Karpas-422 (cell line): ENCODE results near the gene BRICD5. TPM values are rescaled to one million over a fixed set of nuclear protein-coding genes. Genes with fewer than 3 reads are reported as not detected.
"Not testable (repeated sequence)": the region's sequence is repeated elsewhere in the genome, so short reads cannot be mapped to it uniquely, and the experiment has no call there.

Source experiments
- DNase-seq: peaks from one replicate; pipeline ENCODE4 v3.0.0-alpha.2; 2015
- H2AFZ ChIP-seq: fragments of 200-600 bp; sonication (generic); 2 replicates; pipeline ENCODE4 v1.6.1; 2014; ENCODE audit warnings: antibody characterized with exemption, low read length, mixed read lengths
- H3K27ac ChIP-seq: fragments of 200-600 bp; sonication (generic); 2 replicates; pipeline ENCODE4 v1.5.1; 2014; ENCODE audit warnings: mild to moderate bottlenecking, low read length, moderate library complexity
- H3K27me3 ChIP-seq: fragments of 200-600 bp; sonication (generic); 2 replicates; pipeline ENCODE4 v1.6.1; 2014; ENCODE audit warnings: low read length, mixed read lengths
- H3K36me3 ChIP-seq: fragments of 200-600 bp; sonication (generic); 2 replicates; pipeline ENCODE4 v1.6.1; 2014; ENCODE audit warnings: low read length, mixed read lengths; ENCODE audit not compliant: insufficient read depth
- H3K4me1 ChIP-seq: fragments of 200-600 bp; sonication (generic); 2 replicates; pipeline ENCODE4 v1.6.1; 2014; ENCODE audit warnings: mild to moderate bottlenecking, low read length, mixed read lengths
- H3K4me2 ChIP-seq: fragments of 200-600 bp; sonication (generic); 2 replicates; pipeline ENCODE4 v1.6.1; 2014; ENCODE audit warnings: low read length, low read depth, mild to moderate bottlenecking; ENCODE audit not compliant: poor library complexity, severe bottlenecking
- H3K4me3 ChIP-seq: fragments of 200-600 bp; sonication (generic); 2 replicates; pipeline ENCODE4 v1.5.1; 2014; ENCODE audit warnings: mild to moderate bottlenecking, antibody characterized with exemption, low read length, mixed read lengths
- H3K79me2 ChIP-seq: fragments of 200-600 bp; sonication (generic); 2 replicates; pipeline ENCODE4 v1.6.1; 2014; ENCODE audit warnings: mild to moderate bottlenecking, low read length, mixed read lengths
- H3K9ac ChIP-seq: fragments of 200-600 bp; sonication (generic); 2 replicates; pipeline ENCODE4 v1.6.0; 2014; ENCODE audit warnings: low read length
- H3K9me2 ChIP-seq: fragments of 200-600 bp; sonication (generic), shearing (Covaris generic); replicated peaks from 2 replicates; pipeline ENCODE4 v1.6.0; 2014; ENCODE audit warnings: mild to moderate bottlenecking, low read length, moderate library complexity; ENCODE audit not compliant: insufficient read depth
- H3K9me3 ChIP-seq: fragments of 300-700, 200-600 bp; sonication (generic); 2 replicates; pipeline ENCODE4 v1.6.1; 2014; ENCODE audit warnings: low read length, mixed read lengths
- H4K20me1 ChIP-seq: fragments of 200-600 bp; sonication (generic); 2 replicates; pipeline ENCODE4 v1.6.1; 2014; ENCODE audit warnings: mild to moderate bottlenecking, antibody characterized with exemption, low read length, low read depth; ENCODE audit not compliant: insufficient read depth
- total RNA-seq: library from RNA; depleted of rRNA; stranded (reverse); fragments of >200 nt; shearing (Covaris generic); gene quantifications from 2 replicates; pipeline ENCODE4 v1.2.3, GENCODE V29; 2014; ENCODE audit warnings: low replicate concordance

BRICD5 gene
- total RNA-seq, 1 experiment from 2014 or later, result 3.7 TPM

- H3K79me2 ChIP-seq, result peaks cover 25% of the 10 kb centered on the region
- 0 out of 2 replicates have a peak, but pooled peaks cover 5% of the 10 kb centered on the region for H3K36me3 ChIP-seq
- H3K27me3 ChIP-seq, result no peaks in the 10 kb centered on the region
- peak within 1 kb of the TSS; percentile 95 for H3K4me3 ChIP-seq
- H3K27ac ChIP-seq, result peak within 1 kb of the TSS; percentile 67
- peaks cover 29% of the 10 kb centered on the region for H3K4me1 ChIP-seq
- H3K4me2 ChIP-seq, result peak within 1 kb of the TSS; percentile 96
- peak within 1 kb of the TSS; percentile 86; the same call in 1 of the 2 replicates for H2AFZ ChIP-seq
- H3K9me2 ChIP-seq, result no peaks in the 10 kb centered on the region
- peak; percentile 95 for DNase-seq
- H3K9ac ChIP-seq, result peak within 1 kb of the TSS; percentile 98
- no peaks in the 10 kb centered on the region for H4K20me1 ChIP-seq
- H3K9me3 ChIP-seq, result no peaks in the 10 kb centered on the region
Measured at GRCh38 chr16:2205104-2205966, 5.3 kb downstream of the BRICD5 start, which contains the start of gene MLST8. Gene MLST8, plus strand, starts transcription at chr16:2205454. Its CDS starts 632 bp downstream, at chr16:2206086.

DNA sequence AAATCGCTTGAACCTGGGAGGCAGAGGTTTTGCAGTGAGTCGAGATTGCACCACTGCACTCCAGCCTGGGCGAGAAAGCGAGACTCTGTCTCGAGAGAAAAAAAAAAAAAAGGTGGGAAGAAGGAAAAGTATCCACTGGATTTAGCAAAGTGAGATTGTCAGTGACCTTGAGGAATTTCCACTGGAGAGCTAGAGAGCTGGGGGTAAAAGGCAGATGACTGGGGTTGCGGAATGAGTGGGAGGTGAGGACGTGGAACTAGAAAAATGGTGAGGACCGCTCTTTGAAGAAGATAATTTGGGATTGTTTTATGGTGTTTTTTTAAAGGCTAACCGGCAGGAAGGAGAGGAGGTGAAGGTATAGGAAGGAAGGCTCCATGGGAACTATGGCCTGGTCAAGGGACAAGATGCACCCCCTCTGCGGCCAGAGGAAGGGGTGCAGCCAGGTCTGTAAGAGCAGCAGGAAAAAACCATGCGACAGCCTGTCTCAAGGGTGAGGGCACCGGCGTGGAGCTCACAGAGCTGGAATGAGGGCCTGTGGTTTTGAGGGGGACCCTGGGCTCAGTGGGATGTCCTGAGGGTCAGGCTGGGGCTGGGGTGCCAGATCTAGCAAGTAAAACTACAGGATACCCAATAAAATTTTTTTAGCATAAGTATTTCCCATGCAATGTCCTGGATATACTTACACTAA lies 6.1 kb downstream of the BRICD5 start:
- Histone ChIP-seq H3K4me2 (peak overlapping the region; percentile 96), H3K4me1 (peaks cover 29% of the 10 kb centered on the region), H3K9me2 (no peaks in the 10 kb centered on the region), H3K9me3 (no peaks in the 10 kb centered on the region), H3K9ac (peak overlapping the region; percentile 98), H3K36me3 (0 out of 2 replicates have a peak, but pooled peaks cover 5% of the 10 kb centered on the region), H2AFZ (peak overlapping the region; percentile 75; the same call in 1 of the 2 replicates), H3K4me3 (peak overlapping the region; percentile 95), H4K20me1 (no peaks in the 10 kb centered on the region), H3K79me2 (peaks cover 25% of the 10 kb centered on the region), H3K27ac (no peak overlapping the region), H3K27me3 (no peaks in the 10 kb centered on the region)
- DNase-seq, result no peak

DNA sequence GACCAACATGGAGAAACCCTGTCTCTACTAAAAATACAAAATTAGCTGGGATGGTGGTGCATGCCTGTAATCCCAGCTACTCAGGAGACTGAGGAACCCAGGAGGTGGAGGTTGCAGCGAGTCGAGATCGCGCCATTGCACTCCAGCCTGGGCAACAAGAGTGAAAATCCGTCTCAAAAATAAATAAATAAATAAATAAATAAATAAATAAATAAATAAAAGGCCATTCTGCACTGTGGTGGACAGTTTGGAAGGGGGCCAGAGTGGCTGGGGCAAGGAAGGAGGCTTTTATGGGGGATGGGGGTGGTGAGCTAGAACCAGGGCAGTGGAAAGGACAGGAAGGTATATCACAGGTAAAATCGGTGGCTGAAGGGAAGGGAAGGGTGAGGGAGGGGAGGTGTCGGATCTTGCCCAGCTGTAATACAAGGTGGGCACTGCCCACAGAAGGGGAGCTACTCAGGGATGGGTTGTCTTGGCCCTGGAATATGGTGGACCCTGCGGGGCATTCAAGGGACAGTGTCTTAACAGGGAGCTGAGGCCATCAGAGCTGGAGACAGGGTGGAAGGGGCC lies 7.5 kb downstream of the BRICD5 start:
- H3K27ac ChIP-seq, H3K27me3 ChIP-seq, H3K36me3 ChIP-seq, H3K4me3 ChIP-seq, H2AFZ ChIP-seq, H4K20me1 ChIP-seq, H3K9me2 ChIP-seq, H3K9ac ChIP-seq, DNase-seq, H3K9me3 ChIP-seq, H3K4me2 ChIP-seq: not testable (repeated sequence)
- H3K4me1 ChIP-seq, result peaks cover 29% of the 10 kb centered on the region
- H3K79me2 ChIP-seq, result peaks cover 22% of the 10 kb centered on the region

GRCh38 chr16:2200313-2200712 lies 10.3 kb downstream of the BRICD5 start:
- Histone ChIP-seq H3K9me2 (no peaks in the 10 kb centered on the region), H3K79me2 (no peaks in the 10 kb centered on the region), H3K4me2 (no peak overlapping the region), H3K27me3 (no peaks in the 10 kb centered on the region), H3K36me3 (no peaks in the 10 kb centered on the region), H3K9me3 (no peaks in the 10 kb centered on the region), H3K27ac (no peak overlapping the region), H3K4me3 (no peak overlapping the region), H2AFZ (no peak overlapping the region), H3K9ac (no peak overlapping the region), H3K4me1 (peaks cover 13% of the 10 kb centered on the region), H4K20me1 (no peaks in the 10 kb centered on the region)
- no peak for DNase-seq

GRCh38 chr16:2199621-2200139 lies 11.0 kb downstream of the BRICD5 start:
- Histone ChIP-seq H3K4me1 (peaks cover 12% of the 10 kb centered on the region), H3K9me2 (no peaks in the 10 kb centered on the region), H3K36me3 (no peaks in the 10 kb centered on the region), H4K20me1 (peaks cover under 1% of the 10 kb centered on the region; the same call in 1 of the 2 replicates), H3K4me2 (no peak overlapping the region), H3K79me2 (no peaks in the 10 kb centered on the region), H3K27me3 (no peaks in the 10 kb centered on the region), H2AFZ (no peak overlapping the region), H3K4me3 (no peak overlapping the region), H3K9me3 (no peaks in the 10 kb centered on the region), H3K27ac (no peak overlapping the region), H3K9ac (no peak overlapping the region)
- DNase-seq, result no peak

DNA sequence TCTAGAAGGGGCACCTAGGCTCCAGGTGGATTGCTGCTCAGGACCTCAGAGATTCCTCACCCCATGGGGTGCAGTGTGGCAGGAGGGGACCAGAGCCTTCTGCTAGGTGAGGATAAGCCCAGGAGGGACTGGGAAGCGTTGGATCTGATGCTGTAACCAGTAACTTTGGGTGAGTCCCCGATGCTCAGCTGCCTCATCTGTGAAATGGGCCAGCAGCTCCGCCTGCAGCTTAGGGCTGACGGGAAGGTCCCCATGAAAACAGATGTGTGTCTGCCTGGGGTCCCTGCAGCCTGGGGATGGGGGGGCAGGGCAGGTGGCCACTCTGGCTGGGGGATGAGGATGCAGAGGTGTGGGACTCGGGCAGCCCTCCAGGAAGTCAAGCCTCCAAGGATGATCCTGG lies 11.6 kb downstream of the BRICD5 start:
- H2AFZ ChIP-seq, result no peak overlapping the region
- H3K9me3 ChIP-seq, result no peaks in the 10 kb centered on the region
- no peak for DNase-seq
- no peak overlapping the region for H3K9ac ChIP-seq
- no peak overlapping the region for H3K4me3 ChIP-seq
- H3K27me3 ChIP-seq, result no peaks in the 10 kb centered on the region
- no peak overlapping the region for H3K4me2 ChIP-seq
- H3K4me1 ChIP-seq, result peaks cover 9% of the 10 kb centered on the region
- no peaks in the 10 kb centered on the region for H3K36me3 ChIP-seq
- no peak overlapping the region for H3K27ac ChIP-seq
- H3K79me2 ChIP-seq, result no peaks in the 10 kb centered on the region
- no peaks in the 10 kb centered on the region for H3K9me2 ChIP-seq
- peaks cover 4% of the 10 kb centered on the region; the same call in 1 of the 2 replicates for H4K20me1 ChIP-seq

DNA sequence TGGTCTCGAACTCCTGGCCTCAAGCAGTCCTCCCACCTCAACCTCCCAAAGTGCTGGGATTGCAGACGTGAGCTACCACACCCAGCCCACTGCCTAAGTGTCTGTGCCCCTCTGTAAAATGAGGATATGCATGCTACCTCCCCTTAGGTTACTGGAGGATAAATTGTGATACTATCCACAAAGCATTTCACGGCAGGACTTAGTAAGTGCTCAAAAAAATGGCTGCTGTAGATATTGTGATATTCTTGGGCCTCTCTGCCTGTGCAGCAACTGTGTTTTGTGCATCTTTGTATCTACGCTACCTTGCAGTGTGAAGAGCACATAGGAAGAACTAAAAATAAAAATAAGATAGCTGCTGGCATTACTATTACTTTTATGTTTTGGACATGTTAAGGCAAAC lies 12.4 kb downstream of the BRICD5 start:
- DNase-seq, result no peak
- Histone ChIP-seq H3K9me3 (no peaks in the 10 kb centered on the region), H3K79me2 (no peaks in the 10 kb centered on the region), H3K4me2 (no peak overlapping the region), H3K4me1 (peaks cover 9% of the 10 kb centered on the region), H3K4me3 (no peak overlapping the region), H3K27me3 (no peaks in the 10 kb centered on the region), H3K9me2 (no peaks in the 10 kb centered on the region), H2AFZ (no peak overlapping the region), H3K27ac (no peak overlapping the region), H3K9ac (no peak overlapping the region), H3K36me3 (no peaks in the 10 kb centered on the region), H4K20me1 (peaks cover 4% of the 10 kb centered on the region; the same call in 1 of the 2 replicates)

GRCh38 chr16:2197765-2198164 lies 12.9 kb downstream of the BRICD5 start:
- H3K4me2 ChIP-seq, result no peak overlapping the region
- H3K9me2 ChIP-seq, result no peaks in the 10 kb centered on the region
- no peak overlapping the region for H3K9ac ChIP-seq
- no peak overlapping the region for H3K4me3 ChIP-seq
- H3K36me3 ChIP-seq, result no peaks in the 10 kb centered on the region
- no peaks in the 10 kb centered on the region for H3K79me2 ChIP-seq
- H3K27me3 ChIP-seq, result no peaks in the 10 kb centered on the region
- peaks cover 4% of the 10 kb centered on the region; the same call in 1 of the 2 replicates for H4K20me1 ChIP-seq
- H3K9me3 ChIP-seq, result no peaks in the 10 kb centered on the region
- no peak overlapping the region for H2AFZ ChIP-seq
- peaks cover 9% of the 10 kb centered on the region for H3K4me1 ChIP-seq
- no peak for DNase-seq
- H3K27ac ChIP-seq, result no peak overlapping the region
